HG02981 (cell line): ENCODE results near the gene FAM50A.
A peak's percentile ranks its signal among the peaks of the same experiment; 100 is the strongest.
"Not testable (repeated sequence)": the region's sequence is repeated elsewhere in the genome, so short reads cannot be mapped to it uniquely, and the experiment has no call there.

Source experiments
- ATAC-seq: cut with Tn5 transposase; IDR thresholded peaks from one replicate; pipeline ENCODE4 v1.9.1; 2021; ENCODE audit warnings: mild to moderate bottlenecking, moderate library complexity; ENCODE audit not compliant: unreplicated experiment

FAM50A gene

DNA sequence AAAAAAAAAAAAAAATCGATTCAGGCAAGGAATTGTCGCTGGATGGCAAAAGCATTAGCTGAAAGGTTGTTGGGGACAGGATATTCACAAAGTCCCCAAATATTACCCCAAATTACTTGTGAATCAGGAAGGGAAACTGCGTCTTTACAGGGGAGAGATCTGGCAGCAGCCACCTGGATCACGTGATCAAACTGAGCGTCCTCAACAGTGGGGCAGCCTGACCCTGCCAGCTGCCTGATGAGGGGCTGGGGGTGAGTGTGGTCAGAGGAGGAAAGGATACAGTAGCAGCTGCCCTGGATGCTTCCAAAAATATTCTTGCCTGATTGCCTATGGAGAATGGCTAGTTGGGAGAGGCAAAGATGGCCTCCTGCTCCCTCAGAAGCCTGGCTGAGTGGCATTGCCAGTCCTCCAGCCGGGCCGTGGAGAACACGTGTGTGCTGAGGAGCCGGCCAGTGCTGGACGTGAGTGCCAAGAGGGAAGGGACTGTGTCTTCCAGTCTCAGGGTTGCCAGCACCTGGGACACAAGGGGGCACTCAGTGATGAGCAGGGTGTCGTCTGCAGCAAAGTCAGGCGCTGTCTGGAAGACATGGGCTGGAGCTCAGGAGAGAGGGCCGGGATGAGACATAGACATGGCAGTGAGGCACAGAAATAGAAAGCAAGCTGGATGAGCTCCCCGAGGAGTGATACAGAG lies 38.1 kb downstream of the FAM50A start:
- ATAC-seq, result no peak

DNA sequence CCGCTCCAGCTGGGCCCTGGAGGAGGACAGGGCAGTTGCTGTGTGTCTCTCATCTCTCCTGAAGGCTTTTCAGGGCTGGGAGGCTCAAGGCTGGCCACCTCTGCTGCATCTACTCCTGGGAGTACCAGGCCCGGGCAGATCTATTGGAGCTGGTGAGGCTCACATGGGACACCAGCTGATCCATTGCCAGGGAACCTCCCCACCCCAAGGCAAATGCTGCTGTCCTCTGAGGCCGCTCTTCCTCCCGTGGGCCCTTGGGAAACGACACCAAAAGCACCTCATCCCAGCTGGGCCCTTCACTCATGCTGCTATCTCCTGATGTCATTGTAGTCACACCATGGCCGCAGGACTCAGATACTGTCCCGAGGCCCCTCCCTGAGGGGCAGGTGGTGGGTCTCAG lies 38.8 kb downstream of the FAM50A start:
- no peak for ATAC-seq

DNA sequence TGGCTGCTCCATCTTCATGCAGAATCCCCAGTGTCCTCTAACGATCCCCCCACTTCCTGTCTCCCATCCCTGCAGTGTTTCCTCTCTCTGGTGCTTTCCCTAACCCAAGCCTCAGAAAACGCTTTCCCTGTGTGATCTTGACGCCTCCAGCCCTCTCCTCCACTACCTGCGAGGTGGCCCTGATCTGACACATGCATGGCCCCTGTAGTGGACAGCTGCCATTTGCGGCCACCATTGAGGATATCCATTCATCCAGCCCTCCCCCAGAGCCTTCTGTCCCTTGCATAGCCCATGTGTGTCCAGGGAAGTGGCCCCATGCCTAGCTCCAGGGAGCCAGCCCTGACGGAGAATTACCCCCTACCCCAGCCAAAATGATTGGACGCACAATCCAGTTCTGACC lies 39.4 kb downstream of the FAM50A start:
- no peak for ATAC-seq

DNA sequence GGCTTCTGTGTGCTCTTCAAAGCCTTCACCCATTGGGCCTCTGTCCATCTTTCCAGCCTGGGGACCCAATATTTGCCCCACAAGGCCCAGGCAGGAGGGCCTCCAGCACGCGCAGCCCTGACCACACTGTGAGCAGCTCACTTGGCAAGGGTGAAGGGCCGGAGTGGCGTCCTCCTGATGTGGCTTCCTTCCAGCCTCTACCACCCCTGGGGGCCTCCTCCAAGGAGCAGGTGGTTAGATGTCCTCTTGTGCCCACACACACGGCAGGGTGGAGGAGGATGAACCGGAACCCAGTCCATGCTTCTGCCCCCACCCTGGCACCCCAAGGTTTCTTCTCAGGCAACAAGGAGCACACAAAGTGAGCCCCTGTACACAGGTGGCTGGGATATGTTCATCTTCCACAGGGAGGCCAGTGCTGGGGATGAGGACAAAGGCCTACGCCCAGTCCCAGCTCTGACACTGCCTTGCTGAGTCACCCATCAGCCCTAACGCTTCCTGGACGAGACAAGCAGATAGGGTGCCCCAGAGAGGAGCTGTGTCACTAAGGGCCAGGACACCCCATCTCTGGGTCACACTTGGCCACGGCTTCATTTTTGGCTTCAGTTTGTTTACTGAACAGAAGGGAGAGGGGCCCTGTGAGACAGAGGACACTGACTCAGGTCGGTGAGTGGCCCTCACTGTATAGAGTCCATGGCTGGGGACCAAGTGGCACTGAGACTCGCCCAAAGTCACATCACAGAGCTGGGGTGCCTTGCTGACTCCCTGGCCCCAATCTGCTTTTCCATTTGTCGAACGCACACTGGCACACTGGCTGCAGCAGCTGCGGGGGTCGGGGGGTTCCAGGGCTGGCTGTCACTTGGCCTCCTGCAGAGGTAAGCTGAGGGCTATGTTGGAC lies 40.6 kb downstream of the FAM50A start:
- ATAC-seq, result no peak

- no peak for ATAC-seq
Observed at GRCh38 chrX:154485150-154486051, 41.5 kb downstream of the FAM50A start.

DNA sequence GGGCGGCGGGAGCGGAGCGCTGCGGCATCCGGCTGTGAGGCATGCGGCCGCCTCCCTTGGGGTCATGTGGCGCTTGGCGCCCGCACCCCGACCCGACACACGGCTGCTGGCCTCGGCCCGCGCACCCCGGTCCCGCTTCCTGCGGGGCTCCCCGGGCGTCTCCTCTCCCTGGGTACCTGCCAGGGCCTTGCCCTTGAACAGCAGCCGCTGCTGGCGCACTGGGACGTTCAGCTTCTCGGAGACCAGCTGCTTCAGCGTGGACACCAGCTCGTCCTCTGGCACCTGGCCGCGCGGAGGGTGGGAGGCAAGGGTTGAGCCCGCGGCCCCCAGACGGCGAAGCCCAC lies 42.1 kb downstream of the FAM50A start:
- ATAC-seq, result no peak

GRCh38 chrX:154486396-154487207 lies 42.7 kb downstream of the FAM50A start, which contains the start of gene UBL4A:
UBL4A (minus strand) TSS chrX:154486615; CDS start chrX:154486584, 31 bp downstream.
- no peak for ATAC-seq

DNA sequence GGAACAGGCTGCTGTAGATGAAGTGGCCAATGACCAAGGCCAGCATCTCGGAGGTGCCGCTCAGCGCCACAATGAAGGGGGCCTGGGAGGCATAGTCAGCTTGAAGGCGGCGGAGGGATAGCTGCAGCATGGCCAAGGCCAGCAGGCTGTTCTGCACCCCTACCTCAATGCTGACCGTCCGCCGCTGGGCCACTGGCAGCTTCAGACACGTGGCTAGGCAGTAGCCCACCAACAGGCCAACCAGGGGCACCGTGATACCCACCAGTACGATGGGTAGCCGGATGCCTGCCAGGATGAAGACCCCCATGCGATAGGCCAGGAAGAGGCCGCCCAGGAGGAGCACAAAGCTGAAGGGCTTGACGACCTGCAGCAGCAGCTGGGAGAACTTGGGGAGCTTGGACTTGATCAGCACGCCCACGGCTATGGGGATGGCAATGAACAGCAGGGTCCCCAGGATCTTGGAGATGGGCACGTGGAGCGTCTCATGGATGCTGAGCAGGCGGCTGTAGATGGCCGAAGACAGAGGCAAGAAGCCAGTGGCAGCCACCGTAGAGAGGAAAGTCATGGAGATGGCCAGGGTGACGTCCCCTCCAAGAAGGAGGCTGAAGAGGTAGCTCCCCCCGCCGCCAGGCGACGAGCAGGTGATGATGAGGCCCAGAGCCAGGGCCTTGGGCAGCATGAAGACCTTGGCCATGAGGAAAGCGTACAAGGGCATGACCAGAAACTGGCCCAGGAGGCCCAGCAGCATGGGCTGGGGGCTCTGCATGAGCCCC lies 43.8 kb downstream of the FAM50A start:
- no peak for ATAC-seq

DNA sequence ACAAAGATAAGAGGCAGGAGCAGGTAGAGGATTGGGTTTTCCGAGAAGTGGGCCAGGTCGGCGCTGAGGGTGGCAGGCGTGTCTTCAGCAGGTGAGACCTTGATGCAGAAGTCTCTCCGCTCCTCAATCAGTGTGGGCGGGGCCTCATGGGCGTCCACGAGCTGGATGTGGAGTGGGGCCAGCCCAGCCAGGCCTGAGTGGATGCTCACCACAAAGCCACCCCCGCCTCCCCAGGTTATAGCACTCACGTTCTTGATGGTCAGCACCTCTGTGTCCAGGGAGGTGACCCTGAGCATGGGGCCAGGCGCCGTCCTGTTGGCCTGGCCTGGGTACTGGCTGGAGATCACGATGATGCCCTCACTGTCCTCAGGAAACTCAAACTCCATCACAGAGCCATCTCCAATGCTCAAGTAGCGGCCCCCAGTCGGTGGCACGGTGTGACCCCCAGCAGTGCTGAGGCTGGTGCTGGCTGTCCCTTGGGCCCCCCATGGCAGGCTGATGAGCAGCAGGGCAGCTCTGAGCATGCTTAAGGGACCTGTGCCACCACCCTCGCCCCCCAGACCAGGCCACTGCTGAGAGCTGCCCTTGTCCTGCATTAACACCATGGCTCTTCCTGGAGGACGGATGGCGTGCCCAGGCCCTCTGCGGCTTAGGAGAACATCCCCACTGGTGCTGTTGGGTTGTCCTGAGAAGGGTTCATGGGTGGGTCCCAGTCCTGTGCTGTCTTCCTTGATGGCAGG lies 44.6 kb downstream of the FAM50A start:
- ATAC-seq, result no peak

DNA sequence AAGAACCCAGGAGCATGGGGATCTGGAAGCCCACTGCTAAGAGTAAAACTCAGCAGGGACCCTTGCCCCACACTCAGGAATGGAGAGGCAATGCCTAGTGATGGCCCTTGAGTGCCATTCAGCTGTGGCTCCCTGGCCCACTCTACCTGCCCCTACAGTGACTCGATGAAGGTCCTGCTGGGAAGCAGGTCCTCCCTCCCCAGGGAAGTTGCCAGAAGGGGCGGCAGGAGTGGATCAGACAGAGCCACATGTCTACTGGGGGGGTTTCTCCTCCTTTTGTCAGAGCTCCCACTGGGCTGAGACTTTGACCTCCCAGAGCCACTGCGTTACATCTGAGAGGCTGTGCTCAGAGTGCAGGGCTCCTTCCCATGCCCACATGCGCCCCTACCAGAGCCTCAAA lies 45.2 kb downstream of the FAM50A start:
- no peak for ATAC-seq

- ATAC-seq, result peak; percentile 26
Observed at GRCh38 chrX:154490021-154490413, 46.1 kb downstream of the FAM50A start.

DNA sequence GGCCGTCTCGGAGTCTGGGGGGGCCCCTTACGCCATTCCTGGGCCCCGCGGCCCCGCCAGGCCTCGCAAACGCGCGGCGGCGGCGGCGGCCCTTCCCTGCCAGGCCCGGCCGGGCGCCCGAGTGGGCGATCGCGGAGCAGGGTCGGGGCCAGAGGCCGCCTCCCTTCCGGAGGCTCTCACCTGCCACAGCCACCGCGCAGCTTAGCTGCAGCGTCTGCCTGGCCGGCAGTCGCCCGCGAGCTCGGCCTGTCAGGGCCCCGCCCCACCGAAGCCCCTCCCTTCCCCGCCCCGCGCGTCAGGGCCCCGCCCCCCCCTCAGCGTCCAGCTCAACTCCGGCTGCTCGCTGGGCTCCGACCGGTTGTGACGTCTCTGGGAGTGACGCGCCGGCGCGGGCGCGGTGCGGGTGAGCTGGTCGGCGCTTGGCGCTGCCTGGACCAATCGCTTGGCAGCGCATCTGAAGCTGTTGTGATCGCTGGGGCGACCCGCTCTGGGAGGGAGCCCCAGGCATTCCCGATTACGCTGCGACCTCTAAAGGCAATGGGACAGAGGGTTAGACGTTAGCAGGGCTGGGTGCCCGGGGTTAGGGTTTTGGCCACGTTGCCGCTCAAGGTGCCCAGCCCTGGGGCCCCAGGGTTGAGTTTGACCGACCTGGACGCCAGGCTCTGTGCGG lies 46.6 kb downstream of the FAM50A start, which contains the start of gene SLC10A3:
Gene SLC10A3, minus strand, starts transcription at position 216 of the 670 bp plus-strand sequence. CDS start 1,689 bp downstream, outside the sequence.
- ATAC-seq, result peak; percentile 85

GRCh38 chrX:154494715-154495114 lies 50.8 kb downstream of the FAM50A start:
- no peak for ATAC-seq

DNA sequence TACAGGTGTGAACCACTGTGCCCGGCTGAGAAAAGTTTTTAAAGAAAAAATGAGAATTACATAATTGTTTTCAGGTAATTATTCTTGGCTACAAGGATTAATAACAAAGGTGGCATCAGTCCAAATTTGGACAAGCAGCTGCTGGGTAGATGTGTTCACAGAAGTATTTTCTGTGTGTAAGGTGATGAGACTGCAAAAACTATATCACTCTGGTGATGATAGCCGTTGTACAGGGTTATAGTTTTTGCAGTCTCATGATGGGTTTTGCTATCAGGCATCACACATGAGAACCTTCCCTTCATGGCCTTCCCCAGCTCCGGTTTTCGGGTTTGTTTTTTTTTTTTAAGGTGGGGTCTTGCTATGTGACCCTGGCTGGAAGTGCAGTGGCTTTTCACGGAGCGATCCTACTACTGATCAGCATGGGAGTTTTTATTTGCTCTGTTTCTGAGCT lies 51.6 kb downstream of the FAM50A start:
- ATAC-seq, result no peak

- not testable (repeated sequence) for ATAC-seq
Observed at GRCh38 chrX:154496591-154497137, 52.7 kb downstream of the FAM50A start.
